GM04503 (cell line): ENCODE data around the gene FAM13B.
A peak's percentile ranks its signal among the peaks of the same experiment; 100 is the strongest.
"Not testable (repeated sequence)": the region's sequence is repeated elsewhere in the genome, so short reads cannot be mapped to it uniquely, and the experiment has no call there.

Source experiments
- DNase-seq: peaks from one replicate; pipeline ENCODE4 v3.0.0-alpha.2; 2012; ENCODE audit warnings: low read depth

The FAM13B gene

GRCh38 chr5:137975208-137975607, 57.7 kb downstream of the FAM13B start:
- DNase-seq, result no peak

GRCh38 chr5:137970384-137970783, 62.5 kb downstream of the FAM13B start:
- not testable (repeated sequence) for DNase-seq

GRCh38 chr5:137960819-137961218, 72.1 kb downstream of the FAM13B start:
- DNase-seq, result no peak

GRCh38 chr5:137960141-137960540, 72.7 kb downstream of the FAM13B start:
- DNase-seq, result no peak

GRCh38 chr5:137959488-137959887, 73.4 kb downstream of the FAM13B start:
- DNase-seq, result no peak

GRCh38 chr5:137957948-137958347, 74.9 kb downstream of the FAM13B start:
- no peak for DNase-seq

- DNase-seq, result peak; percentile 69
These were observed 78.6 kb downstream of the FAM13B start for GRCh38 chr5:137954131-137954879.

GRCh38 chr5:137945825-137946224, 87.1 kb downstream of the FAM13B start:
- DNase-seq, result no peak

- not testable (repeated sequence) for DNase-seq
These were observed 88.6 kb downstream of the FAM13B start for GRCh38 chr5:137944280-137944679.

- DNase-seq, result no peak
These were observed 93.5 kb downstream of the FAM13B start for GRCh38 chr5:137939331-137939730.

- no peak for DNase-seq
These were observed 94.1 kb downstream of the FAM13B start for GRCh38 chr5:137938751-137939143.

- DNase-seq, result no peak
These were observed 94.7 kb downstream of the FAM13B start for GRCh38 chr5:137937994-137938750.

GRCh38 chr5:137935694-137936093, 97.2 kb downstream of the FAM13B start:
- DNase-seq, result no peak

GRCh38 chr5:137935190-137935589, 97.7 kb downstream of the FAM13B start:
- DNase-seq, result no peak

- DNase-seq, result no peak
These were observed 99.4 kb downstream of the FAM13B start for GRCh38 chr5:137933491-137933911.

- DNase-seq, result no peak
These were observed 100.1 kb downstream of the FAM13B start for GRCh38 chr5:137932800-137933199.

GRCh38 chr5:137923856-137924255, 109.0 kb downstream of the FAM13B start:
- no peak for DNase-seq

GRCh38 chr5:137921931-137922330, 110.9 kb downstream of the FAM13B start:
- peak; percentile 40 for DNase-seq

- DNase-seq, result no peak
These were observed 116.0 kb downstream of the FAM13B start for GRCh38 chr5:137916923-137917322.

- no peak for DNase-seq
These were observed 118.1 kb downstream of the FAM13B start for GRCh38 chr5:137914758-137915157.

GRCh38 chr5:137902408-137903133, 130.3 kb downstream of the FAM13B start:
- no peak for DNase-seq

- no peak for DNase-seq
These were observed 131.7 kb downstream of the FAM13B start for GRCh38 chr5:137901011-137901817.
